ENCODE data around the gene DAZAP2.

DAZAP2 gene, protein sequence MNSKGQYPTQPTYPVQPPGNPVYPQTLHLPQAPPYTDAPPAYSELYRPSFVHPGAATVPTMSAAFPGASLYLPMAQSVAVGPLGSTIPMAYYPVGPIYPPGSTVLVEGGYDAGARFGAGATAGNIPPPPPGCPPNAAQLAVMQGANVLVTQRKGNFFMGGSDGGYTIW

DNA sequence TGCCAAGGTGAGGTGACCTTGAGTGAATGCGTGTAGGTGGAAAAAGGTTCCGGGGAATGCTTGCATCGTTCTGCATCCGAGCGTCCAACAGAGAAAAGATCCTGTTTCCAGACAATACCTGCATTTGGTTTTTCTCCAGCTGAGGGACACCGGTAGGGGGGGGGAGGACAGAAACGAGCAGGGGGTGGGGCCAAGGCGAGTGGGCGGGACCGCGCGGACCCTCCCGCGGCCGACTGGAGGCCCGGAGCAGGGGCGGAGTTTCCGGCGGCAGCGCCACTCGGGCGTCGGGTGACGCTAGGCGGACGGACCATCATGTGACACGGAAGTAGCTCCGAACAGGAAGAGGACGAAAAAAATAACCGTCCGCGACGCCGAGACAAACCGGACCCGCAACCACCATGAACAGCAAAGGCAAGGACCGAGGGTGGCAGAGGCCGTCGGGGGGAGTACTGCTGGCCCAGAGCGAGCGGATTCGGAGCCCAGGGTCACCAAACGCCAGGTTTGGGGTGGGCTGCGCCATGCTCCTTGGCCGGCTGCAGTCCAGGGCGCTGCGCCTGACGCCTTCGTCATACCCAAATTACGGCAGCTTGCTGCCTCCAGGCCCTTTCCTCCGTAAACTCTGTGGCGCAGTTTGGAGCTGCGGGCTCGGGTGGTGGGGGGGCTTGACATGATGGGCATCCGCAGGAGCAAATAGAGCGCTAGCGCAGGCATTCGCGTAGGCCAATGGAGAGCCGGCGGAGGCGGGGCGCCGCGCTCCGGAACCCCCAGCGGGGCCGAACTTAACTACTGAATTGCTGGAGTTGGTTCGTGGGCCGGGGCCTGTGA, at the start of gene DAZAP2:
DAZAP2 (plus strand) TSS at position 317 of the 825 bp plus-strand sequence; CDS start at position 399, 82 bp downstream.
- peak; percentile 43 to 96 (median 86) for DNase-seq

DNA sequence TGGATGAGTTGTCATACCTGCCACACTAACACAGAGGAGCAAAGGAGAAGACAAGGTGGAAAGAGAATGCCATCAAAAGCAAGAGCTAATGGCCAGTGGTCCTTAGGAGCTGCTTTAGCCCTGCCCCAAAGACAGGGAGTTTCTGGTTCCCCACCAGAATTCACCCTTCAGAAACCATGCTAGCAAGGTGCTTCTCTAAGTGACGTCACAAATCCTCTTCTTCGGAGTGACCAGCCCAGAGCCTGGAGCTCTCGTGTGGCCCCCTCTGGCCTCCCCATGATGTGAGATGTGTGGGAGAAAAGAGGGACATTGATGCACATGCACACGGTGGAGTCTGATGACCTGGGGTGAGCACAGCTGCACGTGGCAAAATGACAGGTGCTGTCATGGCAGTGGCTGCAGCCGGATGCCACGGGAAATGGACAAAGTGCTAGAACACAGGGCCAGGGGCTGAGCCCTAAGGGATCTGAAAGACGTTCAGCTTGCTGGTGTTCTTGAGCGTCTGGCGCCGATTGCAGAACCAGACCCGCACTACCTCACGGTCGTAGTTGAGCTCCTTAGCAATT, 48.8 kb upstream of the DAZAP2 start:
- DNase-seq = no peak

DNA sequence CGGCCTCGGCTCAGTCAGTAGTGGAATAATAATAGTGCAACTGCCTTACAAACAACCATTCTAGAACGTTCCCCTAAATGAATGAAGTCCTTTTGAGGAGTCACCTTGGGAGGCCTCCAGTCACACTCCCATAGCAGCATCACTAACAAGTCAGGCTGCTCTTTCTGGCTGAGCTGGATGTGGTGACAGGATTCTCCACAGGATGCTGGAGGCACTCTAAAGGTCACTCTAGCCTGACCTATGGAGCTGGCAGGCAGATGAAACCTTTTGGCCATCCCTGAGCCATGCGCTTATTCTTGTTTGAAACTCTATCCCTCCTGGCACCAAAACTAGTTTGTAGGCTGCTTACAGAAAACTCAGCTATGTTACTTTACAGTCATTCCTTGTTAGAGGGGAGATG, 47.8 kb upstream of the DAZAP2 start:
- DNase-seq = no peak

DNA sequence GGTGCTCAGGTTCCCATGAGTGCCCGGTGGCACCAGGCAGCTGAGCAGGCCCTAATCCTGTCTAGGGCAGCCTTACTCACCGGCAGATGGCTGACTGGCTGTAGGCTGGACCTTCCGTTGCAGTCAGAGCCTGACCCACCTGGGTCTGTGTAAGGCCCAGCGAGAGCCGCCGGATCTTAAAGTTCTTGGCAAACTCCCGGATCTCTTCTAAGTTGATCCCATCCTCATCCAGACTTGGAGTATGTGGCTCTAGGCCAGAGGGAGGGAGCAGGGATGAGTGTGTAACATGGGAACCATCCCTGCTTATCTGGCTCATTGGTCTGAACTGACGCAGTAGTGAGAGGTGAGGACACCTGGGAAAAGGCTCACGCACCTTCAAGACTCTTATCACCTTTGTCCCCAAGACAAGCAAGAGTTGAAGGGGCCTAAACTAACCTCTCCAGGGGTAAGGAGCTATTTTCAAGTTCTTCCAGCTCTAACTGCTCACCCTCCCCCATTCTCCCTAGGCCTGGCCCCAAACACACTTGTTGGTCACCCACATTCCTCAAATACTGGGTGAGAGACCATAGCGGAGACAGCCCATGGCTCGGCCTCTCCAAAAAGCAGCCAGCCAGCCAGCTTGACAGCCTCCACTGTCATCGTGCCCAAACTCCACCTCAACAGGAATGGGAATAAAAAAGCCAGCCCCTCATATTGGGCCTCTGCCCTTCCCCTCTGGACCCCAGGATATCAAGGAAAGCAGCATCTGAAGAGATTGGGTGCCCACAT, 46.9 kb upstream of the DAZAP2 start:
- DNase-seq = no peak

DNA sequence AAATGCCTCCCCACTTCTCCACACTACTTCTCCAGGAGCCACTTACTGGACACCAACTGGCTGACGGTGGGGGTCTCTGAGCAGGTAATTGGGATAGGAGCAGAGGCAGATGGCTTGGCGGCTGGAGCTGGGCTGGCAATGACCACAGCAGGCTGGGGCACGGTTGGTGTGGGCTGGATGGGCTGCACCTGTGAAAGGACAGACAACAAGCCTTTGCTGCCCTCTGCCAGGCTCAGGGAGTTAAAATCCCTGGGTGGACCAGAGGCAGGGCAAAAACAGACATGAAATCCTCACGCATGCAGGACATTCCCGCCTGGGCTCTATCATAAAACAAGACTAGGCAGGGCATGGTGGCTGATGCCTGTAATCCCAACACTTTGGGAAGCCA, 46.3 kb upstream of the DAZAP2 start:
- no peak for DNase-seq

DNA sequence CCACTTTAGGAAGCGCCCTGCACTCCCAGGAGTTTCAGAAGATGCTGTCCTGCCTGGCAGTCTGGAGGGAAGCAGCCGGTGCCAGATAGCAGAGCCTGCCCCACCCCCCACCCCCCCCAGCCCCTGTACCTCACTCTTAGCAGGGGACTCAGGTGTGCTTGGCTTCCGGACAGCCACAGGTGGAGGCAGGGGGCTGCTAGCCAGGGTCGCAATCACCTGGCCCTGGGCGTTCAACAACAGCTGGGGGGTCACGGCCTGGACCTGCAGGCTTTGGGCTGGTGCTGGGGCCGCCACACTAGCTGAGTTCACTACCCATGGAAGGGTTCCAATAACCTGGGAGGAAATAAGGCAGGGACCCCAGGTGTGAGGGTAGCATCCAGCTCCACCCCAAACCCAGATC, 42.8 kb upstream of the DAZAP2 start:
- no peak for DNase-seq

DNA sequence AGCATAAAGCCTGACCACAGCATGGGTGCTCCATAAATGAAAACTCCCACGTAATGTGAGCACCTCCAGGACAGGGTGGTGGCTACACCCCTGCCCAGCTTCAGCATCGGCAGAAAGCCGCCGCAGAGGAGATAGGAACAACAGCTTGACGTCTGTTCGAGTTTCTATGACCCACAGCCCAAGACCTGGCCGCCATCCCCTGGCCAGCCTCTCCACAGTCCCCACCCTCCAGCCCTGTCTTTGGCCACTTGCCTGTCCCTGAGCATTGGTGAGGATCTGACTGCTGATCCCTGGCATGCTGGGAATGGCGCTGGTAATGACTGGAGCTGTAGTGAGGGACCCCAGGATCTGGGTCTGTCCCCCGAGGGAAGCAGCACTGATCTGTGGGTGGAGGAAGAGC, 42.1 kb upstream of the DAZAP2 start:
- DNase-seq = no peak

DNA sequence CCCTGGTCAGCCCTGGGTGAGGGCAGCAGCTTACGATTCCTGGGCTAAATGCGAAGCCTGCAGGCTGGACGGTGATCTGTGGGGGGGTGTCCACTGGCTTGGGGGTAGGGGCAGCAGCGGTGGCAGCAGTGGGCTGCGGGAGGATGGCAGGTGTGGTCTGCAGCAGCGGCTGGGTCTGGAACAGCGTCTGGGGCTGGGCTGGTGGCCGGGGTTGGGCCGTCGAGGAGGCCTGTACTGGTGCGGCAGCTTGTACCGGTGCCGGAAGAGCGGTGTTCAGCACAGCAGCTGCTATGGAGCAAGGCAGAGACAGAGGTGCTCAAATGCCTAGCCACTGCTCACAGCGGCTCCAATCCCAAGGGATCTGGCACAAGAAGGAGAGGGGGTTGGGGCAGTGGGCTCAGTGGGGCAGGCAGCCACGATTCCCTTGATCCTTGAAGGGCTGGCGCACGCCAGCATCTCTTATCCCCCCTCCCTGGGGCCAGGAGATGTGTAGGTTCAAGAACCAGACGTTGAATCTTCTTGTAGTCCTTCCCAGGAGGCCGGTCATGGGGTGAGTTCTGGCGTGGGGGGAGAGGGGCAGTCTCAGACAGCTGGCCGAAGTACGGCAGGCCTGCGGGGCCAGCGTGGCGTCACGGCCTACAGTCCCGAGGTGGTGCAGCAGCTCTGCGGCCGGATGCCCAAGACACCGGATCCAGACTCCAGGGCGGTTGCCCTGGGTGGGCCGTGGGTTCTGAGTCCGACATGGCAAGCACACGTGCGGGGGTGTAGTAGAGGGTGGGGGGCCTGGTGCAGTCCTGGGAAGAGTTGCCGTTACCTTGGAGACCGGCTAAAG, 40.7 kb upstream of the DAZAP2 start:
- DNase-seq = no peak

DNA sequence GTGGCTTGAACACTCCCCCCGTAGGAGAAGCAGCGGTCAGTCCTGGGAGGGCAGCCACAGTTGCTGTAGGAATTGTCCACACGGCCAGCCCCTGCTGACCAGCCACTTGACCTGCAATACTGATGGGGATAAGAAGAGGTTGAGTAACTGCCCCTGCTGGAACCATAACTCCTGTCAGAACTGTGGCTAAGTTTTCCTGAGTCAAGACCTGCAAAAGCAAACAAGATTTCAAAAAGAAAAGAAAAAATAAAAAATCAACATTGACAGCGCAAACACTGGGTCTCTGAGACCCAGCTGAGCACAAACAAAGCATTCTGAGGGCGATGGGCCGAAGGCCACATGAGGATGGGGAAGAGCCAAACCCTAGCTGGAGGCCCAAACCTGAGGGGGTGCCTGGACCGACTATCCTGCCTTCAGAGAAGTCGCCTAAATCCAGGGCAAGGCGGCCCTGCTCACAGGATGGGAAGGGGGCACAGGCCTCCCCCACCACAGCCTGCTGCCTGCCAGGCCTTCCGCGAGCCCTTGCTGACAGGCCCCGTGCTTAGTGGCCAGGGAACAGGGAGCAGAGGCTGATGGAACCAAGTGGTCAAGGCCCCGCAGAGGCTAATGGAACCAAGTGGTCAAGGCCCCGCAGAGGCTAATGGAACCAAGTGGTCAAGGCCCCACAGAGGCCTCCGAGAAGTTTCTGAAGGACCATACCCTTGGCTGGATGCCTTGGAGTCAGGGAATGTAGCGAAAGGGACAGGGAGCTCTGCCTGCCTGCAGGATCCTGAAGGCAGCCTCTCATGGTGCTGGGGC, 39.9 kb upstream of the DAZAP2 start:
- no peak for DNase-seq

DNA sequence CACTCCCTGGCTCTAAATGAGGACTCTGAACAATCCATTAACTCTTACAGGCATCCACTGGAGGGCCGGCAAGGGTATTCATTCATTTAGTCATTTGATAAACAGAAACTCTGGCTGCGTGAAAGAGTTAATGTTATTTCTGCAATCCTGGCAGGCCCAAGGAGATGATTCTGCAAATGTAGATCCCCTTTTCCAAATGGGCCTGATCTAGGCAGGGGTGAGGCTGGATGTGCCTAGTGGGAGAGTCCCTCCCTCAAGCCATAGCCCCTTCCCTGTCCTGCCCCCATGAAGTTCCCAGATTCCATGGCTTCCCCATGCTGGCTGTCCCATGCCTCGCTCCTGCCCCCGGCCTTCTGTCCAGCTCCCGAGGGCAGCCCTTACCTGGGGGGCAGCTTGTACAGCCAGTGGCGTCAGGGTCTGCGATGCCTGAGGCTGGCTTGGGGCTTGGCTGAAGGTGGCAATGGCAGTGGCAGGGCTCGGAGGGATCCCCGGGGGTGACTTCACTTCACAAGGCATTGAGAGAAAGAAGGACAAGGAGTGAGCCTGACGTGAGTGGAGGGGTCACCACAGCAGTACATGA, 39.2 kb upstream of the DAZAP2 start:
- no peak for DNase-seq

DNA sequence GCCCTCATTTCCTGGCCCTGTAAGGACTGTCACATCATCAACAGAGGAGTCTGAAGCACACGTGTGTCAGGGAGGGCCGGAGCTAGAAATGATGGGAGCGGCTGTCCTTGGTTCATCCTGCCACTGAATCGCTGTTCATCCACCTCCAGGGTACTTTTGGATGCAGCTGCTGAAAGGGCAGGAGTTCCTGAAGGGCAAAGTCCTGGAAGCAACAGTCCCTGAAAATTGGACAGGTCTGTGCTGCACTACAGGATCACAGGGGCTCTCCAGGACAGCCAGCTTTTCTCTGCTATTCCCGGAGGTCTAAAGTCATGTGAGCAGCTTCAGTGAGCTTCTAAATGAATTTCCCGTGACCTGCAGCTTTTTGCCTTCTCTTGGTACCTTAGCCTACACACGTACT, 38.5 kb upstream of the DAZAP2 start:
- DNase-seq = no peak

DNA sequence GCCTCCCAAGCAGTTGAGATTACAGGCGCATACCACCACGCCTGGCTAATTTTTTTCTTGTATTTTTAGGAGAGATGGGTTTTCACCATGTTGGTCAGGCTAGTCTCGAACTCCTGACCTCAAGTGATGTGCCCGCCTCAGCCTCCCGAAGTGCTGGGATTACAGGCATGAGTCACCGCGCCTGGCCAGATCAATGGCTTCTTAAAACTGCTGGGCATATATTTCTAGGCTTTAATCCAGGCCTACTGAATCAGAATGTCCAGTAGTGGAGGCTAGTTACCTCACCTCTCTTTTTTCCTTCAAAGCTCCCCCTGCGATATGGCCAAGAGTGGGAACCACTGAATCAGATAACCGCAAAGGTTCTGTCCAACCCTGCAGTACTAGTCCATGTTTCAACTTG, 37.8 kb upstream of the DAZAP2 start:
- DNase-seq = no peak

DNA sequence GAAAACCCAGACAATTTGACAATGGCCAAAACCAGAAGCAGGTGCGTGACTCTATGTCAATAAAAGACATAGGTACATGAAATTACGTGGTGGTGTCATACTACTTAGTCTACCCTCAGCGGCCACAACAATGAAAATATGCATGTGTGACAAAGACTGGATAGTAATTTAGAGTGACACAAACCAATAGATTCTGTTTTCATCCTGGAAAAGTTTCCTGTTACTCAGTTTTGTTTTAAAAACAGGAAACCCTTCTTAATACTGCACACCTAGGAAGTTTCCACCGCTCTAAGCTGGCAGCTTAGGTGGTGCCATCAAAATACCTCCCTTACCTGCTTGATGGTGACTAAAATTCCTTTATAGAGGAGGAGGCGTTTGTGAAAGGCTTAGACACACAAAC, 35.9 kb upstream of the DAZAP2 start:
- DNase-seq = no peak

DNA sequence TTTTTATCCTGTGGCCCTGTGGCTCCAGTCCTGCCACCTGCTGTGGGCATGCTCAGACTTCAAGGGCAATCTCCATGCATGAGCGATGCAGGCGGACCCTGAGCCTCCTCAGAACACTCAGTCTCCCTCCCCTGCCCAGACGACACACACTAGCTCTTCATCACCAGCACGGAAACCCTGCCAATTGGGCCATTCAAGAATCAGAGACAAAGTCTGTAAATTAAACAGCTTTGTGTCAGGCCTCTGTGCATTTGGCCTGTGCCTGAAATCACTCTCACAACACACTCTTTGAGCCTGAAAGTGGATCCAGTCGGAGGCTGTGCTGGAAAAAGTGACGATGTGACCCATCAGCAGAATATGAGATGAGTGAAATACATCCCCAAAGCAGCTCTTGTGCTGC, 33.3 kb upstream of the DAZAP2 start:
- DNase-seq = peak in 2 of 14 donors; percentile 7 to 19

DNA sequence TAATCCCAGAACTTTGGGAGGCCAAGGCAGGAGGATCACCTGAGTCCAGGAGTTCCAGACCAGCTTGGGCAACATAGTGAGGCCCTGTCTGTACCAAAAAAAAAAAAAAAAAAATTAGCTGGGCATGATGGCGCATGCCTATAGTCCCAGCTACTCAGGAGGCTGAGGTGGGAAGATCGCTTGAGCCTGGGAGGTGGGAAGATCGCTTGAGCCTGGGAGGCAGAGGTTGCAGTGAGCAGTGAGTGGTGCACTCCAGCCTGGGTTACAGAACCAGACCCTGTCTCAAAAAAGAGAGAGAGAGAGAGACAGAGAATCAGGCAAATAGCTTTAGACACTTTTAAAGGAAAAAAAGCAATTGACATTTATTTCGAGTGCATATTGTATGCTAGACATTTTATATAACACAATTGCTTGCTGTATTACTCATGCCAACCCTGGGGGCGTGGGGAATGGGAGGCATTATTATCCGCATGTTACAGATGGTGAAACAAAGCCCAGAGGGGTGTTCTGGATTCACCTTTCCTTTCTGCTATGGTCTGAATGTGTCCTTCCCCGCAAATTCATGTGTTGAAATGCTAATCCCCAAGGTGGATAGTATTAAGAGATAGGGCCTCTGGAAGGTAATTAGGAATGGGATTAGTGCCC, 30.5 kb upstream of the DAZAP2 start:
- no peak for DNase-seq

DNA sequence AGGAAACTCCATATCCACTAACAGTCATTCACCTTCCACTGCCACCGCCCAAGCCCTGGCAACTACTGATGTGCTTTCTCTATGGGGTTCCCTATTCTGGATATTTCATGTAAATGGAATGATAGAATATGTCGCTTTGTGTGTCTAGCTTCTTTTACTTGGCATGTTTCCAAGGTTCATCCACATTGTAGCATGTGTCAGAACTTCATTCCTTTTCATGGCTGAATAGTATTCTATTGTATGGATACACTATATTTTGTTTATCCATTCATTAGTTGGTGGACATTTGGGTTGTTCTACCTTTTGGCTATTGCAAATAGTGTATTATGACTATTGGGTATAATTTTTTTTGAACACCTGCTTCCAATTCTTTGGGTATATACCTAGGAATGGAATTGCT, 29.4 kb upstream of the DAZAP2 start:
- DNase-seq = no peak

DNA sequence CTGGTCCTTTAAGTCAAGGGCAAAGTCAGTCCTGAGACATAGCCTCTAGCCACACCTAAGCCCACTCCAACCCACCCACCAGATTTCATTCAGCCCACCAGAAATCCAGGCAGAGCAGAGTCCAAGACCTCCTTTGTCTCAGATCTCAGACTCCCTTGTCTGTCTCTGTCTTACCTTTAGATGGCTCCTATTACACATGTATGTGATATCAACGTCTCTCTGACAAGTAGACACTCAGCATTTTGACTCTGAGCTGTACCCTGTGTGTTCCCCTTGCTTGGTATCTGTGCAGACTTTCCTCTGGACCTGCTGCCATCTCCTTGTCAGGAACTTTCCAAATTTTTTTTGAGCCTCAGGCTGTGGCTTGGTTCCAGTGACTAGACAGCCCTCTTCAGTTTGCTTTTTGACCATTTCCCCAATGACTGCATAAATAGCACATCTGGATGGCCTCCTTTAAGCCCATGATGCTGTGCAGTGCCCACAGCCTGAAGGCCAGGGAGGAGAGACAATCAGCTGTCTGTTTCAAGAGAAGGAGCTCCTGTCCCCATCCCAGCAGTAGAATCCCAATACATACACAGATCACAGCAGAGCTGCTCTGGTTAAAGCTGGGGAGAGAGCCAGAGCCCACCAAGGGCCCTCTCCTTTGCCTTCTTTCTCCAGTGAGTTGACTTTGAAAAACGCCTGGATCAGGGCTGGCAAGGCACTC, 27.8 kb upstream of the DAZAP2 start:
- peak in 9 of 14 donors; percentile 8 to 67 (median 35) for DNase-seq

DNA sequence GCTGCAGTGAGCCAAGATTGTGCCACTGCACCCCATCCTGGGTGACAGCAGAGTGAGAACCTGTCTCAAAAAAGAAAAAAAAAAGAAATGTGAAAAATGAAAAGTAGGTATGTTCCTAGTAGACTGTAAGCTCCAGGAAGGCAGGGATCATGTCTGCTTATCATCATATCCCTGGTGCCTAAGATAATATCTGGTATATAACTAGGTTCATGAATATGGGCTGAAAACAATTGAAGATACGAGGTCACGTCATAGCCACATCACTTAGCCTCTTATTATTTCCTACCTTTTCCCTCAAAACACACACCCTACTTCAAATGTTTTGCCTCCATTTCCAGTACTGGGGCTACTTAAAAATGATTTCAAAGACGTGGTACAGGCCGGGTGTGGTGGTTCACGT, 23.7 kb upstream of the DAZAP2 start:
- DNase-seq = no peak

DNA sequence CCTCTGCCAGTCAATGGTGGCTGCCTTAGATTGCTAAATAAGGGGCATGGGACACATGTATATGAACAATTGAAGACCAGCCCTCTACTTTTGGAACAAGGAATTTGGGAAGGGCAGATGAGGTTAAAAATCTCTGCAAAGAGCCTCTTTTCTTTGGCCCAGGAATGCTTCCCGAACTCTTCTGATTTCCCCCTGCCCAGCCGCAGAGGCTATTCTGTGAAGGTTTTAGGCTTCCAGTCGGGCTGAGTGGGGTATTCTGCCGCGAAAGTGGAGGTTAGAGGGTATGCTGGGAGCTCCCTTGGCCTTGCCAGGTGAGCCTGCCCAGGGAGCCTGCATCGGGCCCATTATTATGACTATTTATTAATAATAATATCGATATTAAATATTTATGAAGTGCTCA, 22.0 kb upstream of the DAZAP2 start:
- peak in 1 of 14 donors; percentile 55 for DNase-seq
